ENCODE data around the gene LUC7L3.

Gene LUC7L3

GRCh38 chr17:50728881-50729765 is 9.7 kb downstream of the LUC7L3 start:
- TF ChIP-seq CTCF (IDR thresholded peaks at IDR 0.05; ENCODE audit: control extremely low read depth, extremely low read depth, low read depth, missing control alignments) = no peak
- no peak for DNase-seq (ENCODE audit: extremely low spot score)
- CTCF ChIA-PET = interaction anchor here (1.6 kb wide), 1 partner anchor 9 kb away, joined by 4 read pairs; no protein-coding TSS in a partner anchor
- POLR2A ChIA-PET = no interaction called here

GRCh38 chr17:50731575-50732460 is 12.4 kb downstream of the LUC7L3 start:
- no peak for DNase-seq (ENCODE audit: extremely low spot score)
- TF ChIP-seq CTCF (IDR thresholded peaks at IDR 0.05; ENCODE audit: control extremely low read depth, extremely low read depth, low read depth, missing control alignments) = no peak
- ChIA-PET POLR2A (no interaction called here), CTCF (interaction anchor here (0.6 kb wide), 1 partner anchor 11 kb away, joined by 3 read pairs; no protein-coding TSS in a partner anchor)

GRCh38 chr17:50735287-50735686 is 15.9 kb downstream of the LUC7L3 start:
- POLR2A ChIA-PET = interaction anchor here (1.1 kb wide), 1 partner anchor 9 kb away, joined by 3 read pairs; no protein-coding TSS in a partner anchor
- DNase-seq (ENCODE audit: extremely low spot score) = no peak
- TF ChIP-seq CTCF (IDR thresholded peaks at IDR 0.05; ENCODE audit: control extremely low read depth, extremely low read depth, low read depth, missing control alignments) = no peak
- CTCF ChIA-PET = no interaction called here

GRCh38 chr17:50737118-50737698 is 17.8 kb downstream of the LUC7L3 start:
- no peak for DNase-seq (ENCODE audit: extremely low spot score)
- TF ChIP-seq CTCF (IDR thresholded peaks at IDR 0.05; ENCODE audit: control extremely low read depth, extremely low read depth, low read depth, missing control alignments) = no peak
- ChIA-PET CTCF (no interaction called here), POLR2A (no interaction called here)

- POLR2A ChIA-PET = no interaction called here
- CTCF ChIA-PET = interaction anchor here (0.8 to 1.0 kb wide), 2 partner anchors 9 to 11 kb away, joined by 4 read pairs; no protein-coding TSS in a partner anchor
- no peak for DNase-seq (ENCODE audit: extremely low spot score)
- TF ChIP-seq CTCF (IDR thresholded peaks at IDR 0.05; ENCODE audit: control extremely low read depth, extremely low read depth, low read depth, missing control alignments) = no peak
Measured at GRCh38 chr17:50739098-50739497, 19.7 kb downstream of the LUC7L3 start.

GRCh38 chr17:50745631-50746030 is 26.2 kb downstream of the LUC7L3 start:
- POLR2A ChIA-PET = no interaction called here
- TF ChIP-seq CTCF (IDR thresholded peaks at IDR 0.05; ENCODE audit: control extremely low read depth, extremely low read depth, low read depth, missing control alignments) = no peak
- DNase-seq (ENCODE audit: extremely low spot score) = no peak
- CTCF ChIA-PET = no interaction called here
